K562 (cell line): ENCODE measurements around the gene HPCA. TPM values are rescaled to one million over a fixed set of nuclear protein-coding genes. Genes with fewer than 3 reads are reported as not detected.
A peak's percentile ranks its signal among the peaks of the same experiment; 100 is the strongest.

Experiments used
- ATAC-seq: fragments of 200-7000 bp; cut with Tn5 transposase; 3 replicates; pipeline ENCODE4 v1.9.1; 2020; ENCODE audit warnings: moderate library complexity
- BruUV-seq: library from RNA; stranded (reverse); fragments of 400-500 nt; replicated peaks from 2 replicates; lab custom pipeline; 2021; lab: Mats Ljungman, UMichigan
- CTCF ChIA-PET: fragments of 300-600 bp; formaldehyde crosslinking; extraction: SDS; loops from one replicate; lab custom pipeline; 2021; ENCODE audit warnings: low intra/inter-chr PET ratio; lab: Yijun Ruan, JAX
- POLR2A ChIA-PET: fragments of 300-600, 350-650 bp; sonication (Branson Sonifier 250); formaldehyde crosslinking; extraction: SDS; loops from one replicate; lab custom pipeline; 2021; ENCODE audit warnings: antibody characterized with exemption, inconsistent platforms; lab: Yijun Ruan, JAX
- DNase-seq, 4 experiments: peaks; one replicate each; pipeline versions ENCODE4 v3.0.0 to v3.0.0-alpha.2; 2011 to 2018; ENCODE audit warnings: low spot score in 3 of 4, mixed read lengths in 3 of 4; ENCODE audit errors: extremely low read depth in 1 of 4
- FAIRE-seq: peaks from 2 replicates; lab custom pipeline; 2011; peaks lifted over from hg19 to GRCh38; lab: Jason Lieb, UNC
- H2AFZ ChIP-seq: 2 replicates; pipeline ENCODE4 v1.6.0; 2011; ENCODE audit warnings: low read depth, low read length, control low read depth, inconsistent platforms
- H3K27ac ChIP-seq: fragments of 200-600 bp; 3 replicates; pipeline ENCODE4 v1.8.0; 2011; ENCODE audit warnings: low read depth, mild to moderate bottlenecking, control low read depth, inconsistent platforms, low read length, moderate library complexity, mixed read lengths; ENCODE audit errors: extremely low read depth
- H3K27me3 ChIP-seq, 2 experiments: fragments of 300-600 bp in 1 of 2; 2 replicates in 1 of 2; 3 replicates in 1 of 2; pipeline versions ENCODE4 v1.6.0 to v1.8.0; 2011; ENCODE audit warnings: inconsistent platforms in 2 of 2, low read length in 2 of 2, mild to moderate bottlenecking in 1 of 2, mixed read lengths in 1 of 2, moderate library complexity in 1 of 2; ENCODE audit not compliant: control insufficient read depth in 2 of 2, insufficient read depth in 2 of 2
- H3K36me3 ChIP-seq: fragments of 300-600 bp; 3 replicates; pipeline ENCODE4 v1.8.0; 2011; ENCODE audit warnings: mild to moderate bottlenecking, low read length, inconsistent platforms; ENCODE audit not compliant: control insufficient read depth, insufficient read depth
- H3K4me1 ChIP-seq, 2 experiments: fragments of 200-600 bp in 1 of 2; replicated peaks in 1 of 2; 2 replicates in 1 of 2; 3 replicates in 1 of 2; pipeline versions ENCODE4 v1.5.1 to v1.8.0; 2011; ENCODE audit warnings: inconsistent platforms in 2 of 2, low read length in 2 of 2, mild to moderate bottlenecking in 1 of 2, mixed read lengths in 1 of 2, moderate library complexity in 1 of 2; ENCODE audit not compliant: control insufficient read depth in 2 of 2, insufficient read depth in 2 of 2
- H3K4me2 ChIP-seq: 2 replicates; pipeline ENCODE4 v1.6.1; 2011; ENCODE audit warnings: low read length, control low read depth, inconsistent platforms, mixed read lengths; ENCODE audit not compliant: insufficient read depth
- H3K4me3 ChIP-seq: fragments of 200-600 bp; sonication (generic), shearing (Covaris generic); 2 replicates; pipeline ENCODE4 v1.5.1; 2016; ENCODE audit warnings: control low read depth, inconsistent platforms
- H3K79me2 ChIP-seq: fragments of 200-600 bp; 3 replicates; pipeline ENCODE4 v1.8.0; 2011; ENCODE audit warnings: low read length, inconsistent platforms; ENCODE audit not compliant: control insufficient read depth, insufficient read depth
- H3K9ac ChIP-seq, 2 experiments: 2 replicates each; pipeline versions ENCODE4 v1.6.0 to v1.6.1; 2011; ENCODE audit warnings: low read depth in 2 of 2, low read length in 2 of 2, control low read depth in 1 of 2, inconsistent platforms in 1 of 2, mild to moderate bottlenecking in 1 of 2, mixed read lengths in 1 of 2; ENCODE audit not compliant: insufficient read depth in 1 of 2
- H3K9me1 ChIP-seq: one replicate; pipeline ENCODE4 v1.6.0; 2011; ENCODE audit warnings: inconsistent platforms, mild to moderate bottlenecking, low read length, moderate library complexity; ENCODE audit not compliant: control insufficient read depth, insufficient read depth
- H3K9me3 ChIP-seq: replicated peaks from 2 replicates; pipeline ENCODE4 v1.5.1; 2011; ENCODE audit warnings: low read depth, low read length, inconsistent platforms; ENCODE audit not compliant: control insufficient read depth, insufficient read depth
- H4K20me1 ChIP-seq: replicated peaks from 2 replicates; pipeline ENCODE4 v1.6.1; 2011; ENCODE audit warnings: low read length, inconsistent platforms, mixed read lengths; ENCODE audit not compliant: control insufficient read depth, insufficient read depth
- ATF3 ChIP-seq, 2 experiments: fragments of 450-650 bp in 1 of 2; sonication (generic) in 1 of 2; formaldehyde crosslinking in 1 of 2; IDR thresholded peaks in 1 of 2; conservative IDR thresholded peaks in 1 of 2; 2 replicates each; pipeline versions ENCODE4 v1.6.1 to v1.8.1; 2016 to 2023; ENCODE audit warnings: mild to moderate bottlenecking in 2 of 2, moderate library complexity in 2 of 2, inconsistent platforms in 1 of 2, missing genetic modification reagents in 1 of 2
- HNRNPH1 ChIP-seq: fragments of 200-400 bp; formaldehyde crosslinking; optimal IDR thresholded peaks from 2 replicates; pipeline ENCODE3; 2017; ENCODE audit warnings: low read depth, mild to moderate bottlenecking, low read length, moderate library complexity
- POLR2G ChIP-seq: fragments of 200-400 bp; formaldehyde crosslinking; IDR thresholded peaks from 2 replicates; pipeline ENCODE4 v1.6.1; 2017; ENCODE audit warnings: low read depth, mild to moderate bottlenecking, antibody characterized with exemption, low read length, moderate library complexity
- PRDM10 ChIP-seq: fragments of 450-650 bp; IDR thresholded peaks from 2 replicates; pipeline ENCODE4 v1.6.1; 2018; ENCODE audit not compliant: partially characterized antibody
- RBM15 ChIP-seq: fragments of 200-400 bp; formaldehyde crosslinking; IDR thresholded peaks from 2 replicates; pipeline ENCODE4 v1.6.1; 2018; ENCODE audit warnings: mild to moderate bottlenecking, low read length, moderate library complexity; ENCODE audit not compliant: insufficient read depth
- SIN3A ChIP-seq, 2 experiments: fragments of 150-350 bp in 1 of 2; IDR thresholded peaks; 2 replicates each; pipeline ENCODE4 v1.6.1; 2011 to 2016; ENCODE audit warnings: borderline replicate concordance in 2 of 2, low read depth in 2 of 2, low read length in 2 of 2, mild to moderate bottlenecking in 2 of 2, moderate library complexity in 2 of 2; ENCODE audit not compliant: control insufficient read depth in 1 of 2
- SRSF3 ChIP-seq: fragments of 200-400 bp; formaldehyde crosslinking; IDR thresholded peaks from 2 replicates; pipeline ENCODE4 v1.6.1; 2016; ENCODE audit warnings: mild to moderate bottlenecking, low read length, moderate library complexity; ENCODE audit not compliant: insufficient read depth
- STAT5A ChIP-seq: IDR thresholded peaks from 2 replicates; pipeline ENCODE4 v1.6.1; 2012; ENCODE audit warnings: low read length, inconsistent platforms, borderline replicate concordance
- WGBS: fragments of 100-300 bp; shearing (Covaris generic); methylation state at CpG from one replicate; pipeline ENCODE4 v1.1.6; 2016; ENCODE audit warnings: low coverage, mixed read lengths; ENCODE audit not compliant: insufficient coverage; ENCODE audit errors: missing lambda C conversion rate; 5-methylcytosine and 5-hydroxymethylcytosine counted together
- in situ Hi-C: fragments of 300-500 bp; cut with MboI; formaldehyde crosslinking; loops from 4 replicates; pipeline ENCODE4 v1.15.0; 2018; ENCODE audit warnings: inconsistent platforms, mixed read lengths
- intact Hi-C: fragments of 100-400 bp; cut with micrococcal nuclease; formaldehyde crosslinking; loops from 2 replicates; pipeline ENCODE4 v1.14.2; 2022
- polyA plus RNA-seq, 8 experiments: library from polyadenylated mRNA; depleted of rRNA in 4 of 8; stranded (reverse) in 5 of 8; unstranded in 3 of 8; fragments of >200 nt; fragmentation: Nextera tagmentation in 2 of 8; fragmentation: Illumina TruSeq in 1 of 8; extraction: Ambion mirVana in 2 of 8; extraction: Trizol in 1 of 8; gene quantifications; 2 replicates each; pipeline versions ENCODE4 v1.2.1 to v1.2.3, GENCODE V29; 2011 to 2014; ENCODE audit warnings: inconsistent platforms in 1 of 8, missing spikeins in 1 of 8
- total RNA-seq, 7 experiments: library from RNA; depleted of rRNA in 6 of 7; stranded (reverse); fragments of >200 nt in 6 of 7; fragmentation: Illumina TruSeq in 2 of 7; extraction: Trizol in 2 of 7; gene quantifications; 2 replicates each; pipeline versions ENCODE4 v1.2.1 to v1.2.3, GENCODE V29; 2011 to 2021; ENCODE audit warnings: low replicate concordance in 1 of 7

Gene HPCA
- total and polyA plus RNA-seq, 9 of the 15 experiments (the other 6 are each of a cell fraction or from before 2014, with no cell fraction given): not detected

- Histone ChIP-seq H3K9me1 (no peaks in the 10 kb centered on the region), H3K79me2 (no peaks in the 10 kb centered on the region), H3K9me3 (no peaks in the 10 kb centered on the region), H3K9ac (no peak overlapping the region), H3K27me3 (no peaks in the 10 kb centered on the region), H3K4me3 (no peak overlapping the region), H2AFZ (no peak overlapping the region), H3K27ac (no peak overlapping the region), H3K4me2 (no peak overlapping the region), H3K36me3 (peaks cover 31% of the 10 kb centered on the region; the same call in 2 of the 3 replicates), H3K4me1 (peaks cover 0 to 3% of the 10 kb centered on the region in 2 experiments; a peak in 1 of 5 replicates), H4K20me1 (no peaks in the 10 kb centered on the region)
- intact Hi-C loops (no loop called here), in situ Hi-C loops (no loop called here)
- WGBS: 88% methylated on average over 8 of the region's 8 CpGs
- CTCF ChIA-PET: no interaction called here
- DNase-seq (no peak), ATAC-seq (no peak), FAIRE-seq (no peak)
- no TSS peak for BruUV-seq
- POLR2A ChIA-PET: interaction anchor here (1.6 kb wide), 1 partner anchor 88 kb away, joined by 5 read pairs; no protein-coding TSS in a partner anchor
- TF ChIP-seq HNRNPH1: no peak
- TF ChIP-seq SIN3A (IDR thresholded peaks at IDR 0.05; ENCODE audit: borderline replicate concordance in 2 of 2, control insufficient read depth in 1 of 2, low read depth in 2 of 2, low read length in 2 of 2): no peak
- TF ChIP-seq SRSF3: no peak
- TF ChIP-seq PRDM10: peak; percentile 76
- TF ChIP-seq POLR2G: 0 out of 2 replicates have a peak, but pooled peaks have one; percentile 30
- 0 out of 2 replicates have a peak, but pooled peaks have one; percentile 26 for TF ChIP-seq ATF3 (IDR thresholded peaks at IDR 0.05)
- no peak for TF ChIP-seq ATF3 (CRISPR knock-in tag; conservative IDR thresholded peaks at IDR 0.05)
- no peak for TF ChIP-seq STAT5A
- no peak for TF ChIP-seq RBM15
Observed at GRCh38 chr1:32864375-32865019, 21.8 kb upstream of the HPCA start.
